ENCODE data around the gene RNASE12. TPM values are rescaled to one million over a fixed set of nuclear protein-coding genes. Genes with fewer than 3 reads are reported as not detected.

RNASE12 gene
- polyA plus RNA-seq, 1 donor from 2014 or later: not detected

DNA sequence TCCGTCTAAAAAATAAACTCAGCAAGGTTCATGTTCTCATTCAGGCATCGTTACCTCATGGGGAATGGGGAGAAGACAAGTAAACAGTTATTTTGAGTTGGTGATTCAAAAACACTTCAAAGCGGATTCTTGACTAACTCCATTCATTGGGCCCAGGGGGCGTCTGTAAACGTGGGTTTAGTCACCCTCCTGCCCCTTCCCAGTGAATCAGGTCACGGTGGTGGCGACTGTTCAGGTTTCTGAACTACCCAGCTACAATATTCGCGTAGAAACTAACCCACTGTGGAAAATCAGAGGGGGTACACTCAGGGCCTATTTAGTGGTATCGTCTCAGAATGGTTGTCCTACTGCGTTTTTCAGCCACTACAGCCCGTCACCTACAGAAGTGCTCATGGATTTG is 35.1 kb upstream of the RNASE12 start:
- no peak overlapping the region for H3K27ac ChIP-seq (ENCODE audit: low read length)
- H3K79me2 ChIP-seq (replicated peaks; ENCODE audit: insufficient read depth, low read length): no peaks in the 10 kb centered on the region
- no peaks in the 10 kb centered on the region for H3K9me2 ChIP-seq (ENCODE audit: insufficient read depth, low read length)
- H3F3A ChIP-seq (ENCODE audit: insufficient read depth, low read length, poor library complexity, severe bottlenecking): no peaks in the 10 kb centered on the region
- TF ChIP-seq RAD21 (conservative IDR thresholded peaks at IDR 0.05): no peak
- TF ChIP-seq POLR2AphosphoS5 (IDR thresholded peaks at IDR 0.05): no peak
- no peak for TF ChIP-seq SMC3 (conservative IDR thresholded peaks at IDR 0.05; ENCODE audit: poor library complexity)
- no peak for TF ChIP-seq MXI1 (conservative IDR thresholded peaks at IDR 0.05; ENCODE audit: poor library complexity, severe bottlenecking)
- TF ChIP-seq EP300 (conservative IDR thresholded peaks at IDR 0.05; ENCODE audit: poor library complexity, severe bottlenecking): no peak
- TF ChIP-seq EZH2 (IDR thresholded peaks at IDR 0.05; ENCODE audit: borderline replicate concordance, insufficient read depth, low read length, poor library complexity, severe bottlenecking): no peak
- TF ChIP-seq TAF1 (IDR thresholded peaks at IDR 0.05; ENCODE audit: low read depth): no peak
- TF ChIP-seq, protein P1, sequence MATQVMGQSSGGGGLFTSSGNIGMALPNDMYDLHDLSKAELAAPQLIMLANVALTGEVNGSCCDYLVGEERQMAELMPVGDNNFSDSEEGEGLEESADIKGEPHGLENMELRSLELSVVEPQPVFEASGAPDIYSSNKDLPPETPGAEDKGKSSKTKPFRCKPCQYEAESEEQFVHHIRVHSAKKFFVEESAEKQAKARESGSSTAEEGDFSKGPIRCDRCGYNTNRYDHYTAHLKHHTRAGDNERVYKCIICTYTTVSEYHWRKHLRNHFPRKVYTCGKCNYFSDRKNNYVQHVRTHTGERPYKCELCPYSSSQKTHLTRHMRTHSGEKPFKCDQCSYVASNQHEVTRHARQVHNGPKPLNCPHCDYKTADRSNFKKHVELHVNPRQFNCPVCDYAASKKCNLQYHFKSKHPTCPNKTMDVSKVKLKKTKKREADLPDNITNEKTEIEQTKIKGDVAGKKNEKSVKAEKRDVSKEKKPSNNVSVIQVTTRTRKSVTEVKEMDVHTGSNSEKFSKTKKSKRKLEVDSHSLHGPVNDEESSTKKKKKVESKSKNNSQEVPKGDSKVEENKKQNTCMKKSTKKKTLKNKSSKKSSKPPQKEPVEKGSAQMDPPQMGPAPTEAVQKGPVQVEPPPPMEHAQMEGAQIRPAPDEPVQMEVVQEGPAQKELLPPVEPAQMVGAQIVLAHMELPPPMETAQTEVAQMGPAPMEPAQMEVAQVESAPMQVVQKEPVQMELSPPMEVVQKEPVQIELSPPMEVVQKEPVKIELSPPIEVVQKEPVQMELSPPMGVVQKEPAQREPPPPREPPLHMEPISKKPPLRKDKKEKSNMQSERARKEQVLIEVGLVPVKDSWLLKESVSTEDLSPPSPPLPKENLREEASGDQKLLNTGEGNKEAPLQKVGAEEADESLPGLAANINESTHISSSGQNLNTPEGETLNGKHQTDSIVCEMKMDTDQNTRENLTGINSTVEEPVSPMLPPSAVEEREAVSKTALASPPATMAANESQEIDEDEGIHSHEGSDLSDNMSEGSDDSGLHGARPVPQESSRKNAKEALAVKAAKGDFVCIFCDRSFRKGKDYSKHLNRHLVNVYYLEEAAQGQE (IDR thresholded peaks at IDR 0.05; ENCODE audit: borderline replicate concordance): no peak
- TF ChIP-seq, protein P2, sequence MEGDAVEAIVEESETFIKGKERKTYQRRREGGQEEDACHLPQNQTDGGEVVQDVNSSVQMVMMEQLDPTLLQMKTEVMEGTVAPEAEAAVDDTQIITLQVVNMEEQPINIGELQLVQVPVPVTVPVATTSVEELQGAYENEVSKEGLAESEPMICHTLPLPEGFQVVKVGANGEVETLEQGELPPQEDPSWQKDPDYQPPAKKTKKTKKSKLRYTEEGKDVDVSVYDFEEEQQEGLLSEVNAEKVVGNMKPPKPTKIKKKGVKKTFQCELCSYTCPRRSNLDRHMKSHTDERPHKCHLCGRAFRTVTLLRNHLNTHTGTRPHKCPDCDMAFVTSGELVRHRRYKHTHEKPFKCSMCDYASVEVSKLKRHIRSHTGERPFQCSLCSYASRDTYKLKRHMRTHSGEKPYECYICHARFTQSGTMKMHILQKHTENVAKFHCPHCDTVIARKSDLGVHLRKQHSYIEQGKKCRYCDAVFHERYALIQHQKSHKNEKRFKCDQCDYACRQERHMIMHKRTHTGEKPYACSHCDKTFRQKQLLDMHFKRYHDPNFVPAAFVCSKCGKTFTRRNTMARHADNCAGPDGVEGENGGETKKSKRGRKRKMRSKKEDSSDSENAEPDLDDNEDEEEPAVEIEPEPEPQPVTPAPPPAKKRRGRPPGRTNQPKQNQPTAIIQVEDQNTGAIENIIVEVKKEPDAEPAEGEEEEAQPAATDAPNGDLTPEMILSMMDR (IDR thresholded peaks at IDR 0.05; ENCODE audit: poor library complexity, severe bottlenecking): no peak
- H3K36me3 ChIP-seq (ENCODE audit: insufficient read depth, low read length): no peaks in the 10 kb centered on the region
- peak overlapping the region; percentile 61 for H3K4me3 ChIP-seq (ENCODE audit: low read length)
- H3K9ac ChIP-seq (ENCODE audit: low read length): no peak overlapping the region
- H3K9me3 ChIP-seq (ENCODE audit: low read length): no peaks in the 10 kb centered on the region
- no peak overlapping the region for H3K4me2 ChIP-seq (ENCODE audit: low read length)
- H2AFZ ChIP-seq (ENCODE audit: low read depth, low read length): no peak overlapping the region
- H3K27me3 ChIP-seq (ENCODE audit: insufficient read depth, low read depth, low read length): peaks cover 91% of the 10 kb centered on the region
- no peaks in the 10 kb centered on the region for H4K20me1 ChIP-seq (ENCODE audit: insufficient read depth)

DNA sequence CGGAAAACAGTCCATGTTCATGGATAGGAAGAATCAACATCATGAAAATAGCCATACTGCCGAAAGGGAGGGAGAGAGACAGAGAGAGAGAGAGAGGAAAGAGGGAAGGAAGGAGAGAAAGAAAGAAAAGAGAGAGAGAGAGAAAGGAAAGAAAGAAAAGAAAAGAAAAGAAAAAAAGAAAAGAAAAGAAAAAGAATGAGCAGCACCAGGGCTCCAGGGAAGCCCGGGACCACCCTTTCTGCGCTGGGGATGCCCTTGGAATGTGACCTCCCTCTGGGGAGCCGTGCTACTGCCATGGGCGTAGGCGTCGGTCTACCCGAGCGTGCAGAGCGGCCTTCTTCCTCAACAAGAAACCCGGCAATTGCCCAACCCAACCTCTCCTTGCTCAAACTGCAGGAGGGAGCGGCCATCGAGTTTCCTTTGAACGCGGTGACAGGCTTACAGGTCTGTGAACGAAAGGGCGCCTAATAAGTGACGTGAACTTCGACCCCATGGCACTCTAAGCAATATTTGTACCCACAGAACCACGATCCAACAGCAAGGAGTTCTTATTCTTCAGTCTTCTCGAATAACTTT is 33.4 kb upstream of the RNASE12 start:
- Histone ChIP-seq H3K9ac (ENCODE audit: low read length) (no peak overlapping the region), H3K27me3 (ENCODE audit: insufficient read depth, low read depth, low read length) (peaks cover 74% of the 10 kb centered on the region), H3K36me3 (ENCODE audit: insufficient read depth, low read length) (no peaks in the 10 kb centered on the region), H3F3A (ENCODE audit: insufficient read depth, low read length, poor library complexity, severe bottlenecking) (no peaks in the 10 kb centered on the region), H3K4me3 (ENCODE audit: low read length) (peak overlapping the region; percentile 61), H4K20me1 (ENCODE audit: insufficient read depth) (no peaks in the 10 kb centered on the region), H2AFZ (ENCODE audit: low read depth, low read length) (no peak overlapping the region), H3K27ac (ENCODE audit: low read length) (no peak overlapping the region), H3K4me2 (ENCODE audit: low read length) (peak overlapping the region; percentile 35), H3K9me3 (ENCODE audit: low read length) (no peaks in the 10 kb centered on the region), H3K9me2 (ENCODE audit: insufficient read depth, low read length) (no peaks in the 10 kb centered on the region), H3K79me2 (replicated peaks; ENCODE audit: insufficient read depth, low read length) (no peaks in the 10 kb centered on the region)
- TF ChIP-seq EP300 (conservative IDR thresholded peaks at IDR 0.05; ENCODE audit: poor library complexity, severe bottlenecking): no peak
- TF ChIP-seq POLR2AphosphoS5 (IDR thresholded peaks at IDR 0.05): no peak
- no peak for TF ChIP-seq RAD21 (conservative IDR thresholded peaks at IDR 0.05)
- TF ChIP-seq, protein P2 (IDR thresholded peaks at IDR 0.05; ENCODE audit: poor library complexity, severe bottlenecking): no peak
- TF ChIP-seq, protein P1 (IDR thresholded peaks at IDR 0.05; ENCODE audit: borderline replicate concordance): no peak
- no peak for TF ChIP-seq SMC3 (conservative IDR thresholded peaks at IDR 0.05; ENCODE audit: poor library complexity)
- no peak for TF ChIP-seq EZH2 (IDR thresholded peaks at IDR 0.05; ENCODE audit: borderline replicate concordance, insufficient read depth, low read length, poor library complexity, severe bottlenecking)
- TF ChIP-seq MXI1 (conservative IDR thresholded peaks at IDR 0.05; ENCODE audit: poor library complexity, severe bottlenecking): no peak
- TF ChIP-seq TAF1 (IDR thresholded peaks at IDR 0.05; ENCODE audit: low read depth): no peak
